ENCODE data around the gene GPI. TPM values are rescaled to one million over a fixed set of nuclear protein-coding genes. Genes with fewer than 3 reads are reported as not detected.

Gene GPI
- polyA plus RNA-seq, 1 of the 3 experiments (the other 2 are of a cell fraction) = 144 TPM

GRCh38 chr19:34356875-34357274, 8.1 kb upstream of the GPI start:
- H3K27ac ChIP-seq (ENCODE audit: low read depth in 2 of 2, low read length in 1 of 2) = no peak overlapping the region
- TF ChIP-seq POLR2AphosphoS5 (IDR thresholded peaks at IDR 0.05; ENCODE audit: low read depth, low read length) (no peak), YY1 (IDR thresholded peaks at IDR 0.05; ENCODE audit: low read depth) (no peak), MEF2A (IDR thresholded peaks at IDR 0.05; ENCODE audit: borderline replicate concordance, low read depth) (no peak), USF1 (IDR thresholded peaks at IDR 0.05; ENCODE audit: borderline replicate concordance, low read depth) (no peak), RXRA (IDR thresholded peaks at IDR 0.05; ENCODE audit: borderline replicate concordance, low read depth) (no peak), RCOR1 (IDR thresholded peaks at IDR 0.05; ENCODE audit: low read length) (no peak), JUND (IDR thresholded peaks at IDR 0.05) (no peak), ZBTB33 (IDR thresholded peaks at IDR 0.05; ENCODE audit: borderline replicate concordance, low read depth) (no peak), GABPA (IDR thresholded peaks at IDR 0.05; ENCODE audit: low read depth) (no peak), ELF1 (IDR thresholded peaks at IDR 0.05) (no peak), FOXM1 (IDR thresholded peaks at IDR 0.05; ENCODE audit: low read depth) (no peak), NFIC (IDR thresholded peaks at IDR 0.05; ENCODE audit: borderline replicate concordance) (no peak), MAX (IDR thresholded peaks at IDR 0.05; ENCODE audit: low read depth) (no peak), TAF1 (IDR thresholded peaks at IDR 0.05; ENCODE audit: borderline replicate concordance, low read depth, low read length) (no peak), IRF3 (IDR thresholded peaks at IDR 0.05; ENCODE audit: low read depth, low read length) (no peak), EP300 (IDR thresholded peaks at IDR 0.05; ENCODE audit: borderline replicate concordance in 1 of 2, low read depth in 1 of 2, low read length in 1 of 2) (no peak), TCF12 (IDR thresholded peaks at IDR 0.05) (no peak), MXI1 (IDR thresholded peaks at IDR 0.05; ENCODE audit: low read depth, low read length) (no peak)
- CTCF ChIA-PET = interaction anchor here (2.5 kb wide), 1 partner anchor 11 kb away, joined by 13 read pairs; no protein-coding TSS in a partner anchor
- WGBS (ENCODE audit: low lambda C conversion rate) = 100% methylated on average over 4 of the region's 4 CpGs
- H2AFZ ChIP-seq (ENCODE audit: low read depth) = no peak overlapping the region
- H3K9me3 ChIP-seq = no peaks in the 10 kb centered on the region
- H3K4me3 ChIP-seq (ENCODE audit: low read depth in 2 of 2, low read length in 1 of 2) = no peak overlapping the region
- no peak for DNase-seq
- no peaks in the 10 kb centered on the region for H3K9me2 ChIP-seq
- H3K36me3 ChIP-seq (replicated peaks in 1 of 2; ENCODE audit: control insufficient read depth in 1 of 2, insufficient read depth in 2 of 2, low read length in 1 of 2) = peaks cover 0 to 4% of the 10 kb centered on the region in 2 experiments
- no peaks in the 10 kb centered on the region for H3K27me3 ChIP-seq (ENCODE audit: insufficient read depth)
- H3F3A ChIP-seq (replicated peaks; ENCODE audit: insufficient read depth) = peaks cover 22% of the 10 kb centered on the region
- H4K20me1 ChIP-seq (ENCODE audit: insufficient read depth) = no peaks in the 10 kb centered on the region
- POLR2A ChIA-PET = no interaction called here
- no peaks in the 10 kb centered on the region for H3K79me2 ChIP-seq (ENCODE audit: insufficient read depth)
- H3K9ac ChIP-seq = no peak overlapping the region
- H3K4me1 ChIP-seq (ENCODE audit: control insufficient read depth in 1 of 2, insufficient read depth in 2 of 2, low read depth in 1 of 2, low read length in 1 of 2) = peaks cover 11 to 17% of the 10 kb centered on the region in 2 experiments; a peak in 2 of 4 replicates
- H3K4me2 ChIP-seq = no peak overlapping the region
